Tibial nerve (tissue), 4 donors: ENCODE data around the gene CALHM3. TPM values are rescaled to one million over a fixed set of nuclear protein-coding genes. Genes with fewer than 3 reads are reported as not detected.

Source experiments
- DNase-seq, 2 donors: peaks; one replicate each; pipeline ENCODE4 v3.0.0-alpha.2; 2019; ENCODE audit warnings: low spot score in 2 of 2
- H3K27ac ChIP-seq, 4 donors: fragments of 200-600 bp; sonication (generic) in 3 of 4; one replicate each; pipeline ENCODE4 v1.5.1; 2017 to 2019; ENCODE audit warnings: mild to moderate bottlenecking in 1 of 4
- H3K27me3 ChIP-seq, 2 donors: fragments of 200-600 bp; sonication (generic) in 1 of 2; one replicate each; pipeline versions ENCODE4 v1.5.1 to v1.6.0; 2017 to 2019
- H3K36me3 ChIP-seq, 3 donors: fragments of 200-600 bp; sonication (generic); one replicate each; pipeline ENCODE4 v1.5.1; 2018 to 2019
- H3K4me1 ChIP-seq, 4 donors: fragments of 200-600 bp; sonication (generic) in 3 of 4; one replicate each; pipeline ENCODE4 v1.5.1; 2017 to 2019
- H3K4me3 ChIP-seq, 4 donors: fragments of 200-600 bp; sonication (generic) in 3 of 4; one replicate each; pipeline ENCODE4 v1.5.1; 2017 to 2019; ENCODE audit warnings: mild to moderate bottlenecking in 1 of 4, moderate library complexity in 1 of 4
- H3K9me3 ChIP-seq, 4 donors: fragments of 200-600 bp; sonication (generic) in 3 of 4; one replicate each; pipeline ENCODE4 v1.5.1; 2017 to 2019
- CTCF ChIP-seq, 5 experiments: fragments of 200-600 bp in 3 of 5; fragments of 450-650 bp in 2 of 5; sonication (generic) in 3 of 5; IDR thresholded peaks; one replicate each; pipeline ENCODE4 v1.5.1; 2016 to 2019; ENCODE audit warnings: antibody characterized with exemption in 5 of 5, mild to moderate bottlenecking in 3 of 5, moderate library complexity in 2 of 5
- EP300 ChIP-seq, 2 donors: sonication (generic); formaldehyde crosslinking; IDR thresholded peaks; one replicate each; pipeline ENCODE4 v1.6.1; 2017; ENCODE audit warnings: antibody characterized with exemption in 2 of 2, mild to moderate bottlenecking in 1 of 2
- POLR2A ChIP-seq, 2 donors: fragments of 450-650 bp; IDR thresholded peaks; one replicate each; pipeline ENCODE4 v1.6.1; 2017; ENCODE audit warnings: antibody characterized with exemption in 2 of 2, mild to moderate bottlenecking in 2 of 2, moderate library complexity in 2 of 2
- WGBS, 2 donors: methylation state at CpG; one replicate each; pipeline ENCODE4 v1.1.5; 2018; 5-methylcytosine and 5-hydroxymethylcytosine counted together
- total RNA-seq, 4 donors: library from RNA; depleted of rRNA; stranded (reverse); fragments of >200 nt; gene quantifications; one replicate each; pipeline ENCODE4 v1.1.0, GENCODE V29; 2016

The CALHM3 gene
- total RNA-seq, 4 donors from 2014 or later: not detected

DNA sequence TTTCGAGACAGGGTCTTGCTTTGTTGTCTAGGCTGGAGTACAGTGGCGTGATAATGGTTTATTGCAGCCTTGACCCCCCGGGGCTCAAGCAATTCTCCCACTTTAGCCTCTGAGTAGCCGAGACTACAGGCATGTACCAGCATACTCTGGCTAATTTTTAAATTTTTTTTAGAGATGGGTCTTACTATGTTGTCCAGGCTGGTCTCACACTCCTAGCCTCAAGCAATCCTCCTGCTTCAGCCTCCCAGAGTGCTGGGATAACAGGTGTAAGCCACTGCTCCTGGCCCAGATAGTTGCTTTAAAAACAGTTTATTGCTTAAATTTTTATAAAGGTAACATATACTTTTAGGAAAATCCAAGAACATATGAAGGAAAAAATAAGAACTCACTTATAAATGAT lies 40.8 kb upstream of the CALHM3 start:
- TF ChIP-seq CTCF (IDR thresholded peaks at IDR 0.05) (no peak), EP300 (IDR thresholded peaks at IDR 0.05) (no peak), POLR2A (IDR thresholded peaks at IDR 0.05) (no peak)
- Histone ChIP-seq H3K4me1 (peaks cover 0 to 6% (median 0%) of the 10 kb centered on the region in 4 donors), H3K36me3 (no peaks in the 10 kb centered on the region), H3K9me3 (no peaks in the 10 kb centered on the region), H3K27me3 (no peaks in the 10 kb centered on the region), H3K27ac (no peak overlapping the region), H3K4me3 (no peak overlapping the region)
- no peak for DNase-seq
- 76 to 78% methylated on average over 4 of the region's 4 CpGs for WGBS, 2 donors

DNA sequence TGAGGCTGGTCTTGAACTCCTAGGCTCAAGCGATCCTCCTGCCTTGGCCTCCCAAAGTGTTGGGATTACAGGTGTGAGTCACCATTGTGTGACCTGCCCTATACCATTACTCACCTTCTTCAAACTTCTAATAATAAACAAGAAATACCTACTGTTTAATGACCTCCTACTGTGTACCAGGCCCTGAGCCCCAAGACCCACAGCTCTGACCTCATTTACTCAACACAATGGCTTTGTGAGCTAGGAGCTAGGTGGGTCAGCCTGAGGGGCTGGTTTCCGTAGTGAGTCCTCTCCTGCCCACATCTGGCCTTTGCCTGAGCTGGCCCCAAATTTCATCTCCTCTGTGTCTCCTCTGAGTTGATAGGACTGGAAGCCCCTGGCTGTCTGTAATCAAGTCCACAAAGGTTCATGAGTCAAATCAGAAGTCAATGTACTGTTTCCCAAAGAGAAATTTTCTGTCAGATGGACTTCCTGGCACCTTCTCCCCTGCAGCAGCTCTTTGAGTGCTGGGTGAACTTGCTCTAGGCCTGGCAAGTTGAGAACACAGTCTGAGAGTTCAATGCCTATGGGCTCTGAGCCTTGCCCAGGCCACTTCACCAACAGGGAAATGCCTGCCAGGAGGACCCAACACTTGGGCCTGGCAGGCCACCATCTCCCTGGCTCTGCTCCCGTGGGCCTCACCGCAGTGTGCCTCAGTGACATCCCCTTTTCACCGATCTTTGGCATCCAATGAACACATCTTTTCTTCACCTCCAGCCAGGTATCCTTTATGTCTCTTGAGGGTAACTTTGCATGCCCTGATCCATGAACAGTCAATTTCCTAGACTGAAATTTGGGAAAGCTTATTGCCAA lies 38.4 kb upstream of the CALHM3 start:
- H3K9me3 ChIP-seq: no peaks in the 10 kb centered on the region
- H3K27me3 ChIP-seq: no peaks in the 10 kb centered on the region
- no peak overlapping the region for H3K27ac ChIP-seq
- no peaks in the 10 kb centered on the region for H3K36me3 ChIP-seq
- TF ChIP-seq EP300 (IDR thresholded peaks at IDR 0.05): no peak
- DNase-seq: no peak
- WGBS, 2 donors: 92 to 93% methylated on average over 5 of the region's 5 CpGs
- H3K4me1 ChIP-seq: peaks cover 0 to 6% (median 1%) of the 10 kb centered on the region in 4 donors
- H3K4me3 ChIP-seq: no peak overlapping the region

DNA sequence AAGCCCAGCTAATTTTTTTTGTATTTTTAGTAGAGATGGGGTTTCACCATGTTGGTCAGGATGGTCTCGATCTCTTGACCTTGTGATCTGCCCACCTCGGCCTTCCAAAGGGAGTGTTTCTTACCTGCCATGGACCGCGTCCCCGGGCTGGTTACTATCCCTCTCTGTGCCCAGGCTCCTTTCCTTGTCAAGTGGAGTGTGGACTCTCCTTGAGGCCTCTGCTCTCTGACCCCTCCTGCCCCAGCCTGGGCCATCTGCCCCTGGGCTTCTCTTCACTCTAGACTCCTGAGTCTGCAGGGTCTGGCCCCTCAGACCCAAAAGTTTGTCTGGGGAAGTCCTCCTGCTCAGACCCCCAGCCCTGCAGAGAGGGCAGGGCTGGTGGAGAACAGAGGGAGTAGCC lies 35.2 kb upstream of the CALHM3 start:
- WGBS, 2 donors: 92 to 93% methylated on average over 5 of the region's 5 CpGs
- H3K4me1 ChIP-seq: peaks cover 0 to 6% (median 1%) of the 10 kb centered on the region in 4 donors
- DNase-seq: no peak
- no peaks in the 10 kb centered on the region for H3K9me3 ChIP-seq
- TF ChIP-seq EP300 (IDR thresholded peaks at IDR 0.05) (no peak), POLR2A (IDR thresholded peaks at IDR 0.05) (no peak), CTCF (IDR thresholded peaks at IDR 0.05) (no peak)
- no peak overlapping the region for H3K4me3 ChIP-seq
- no peaks in the 10 kb centered on the region for H3K36me3 ChIP-seq
- no peak overlapping the region for H3K27ac ChIP-seq
- no peaks in the 10 kb centered on the region for H3K27me3 ChIP-seq

DNA sequence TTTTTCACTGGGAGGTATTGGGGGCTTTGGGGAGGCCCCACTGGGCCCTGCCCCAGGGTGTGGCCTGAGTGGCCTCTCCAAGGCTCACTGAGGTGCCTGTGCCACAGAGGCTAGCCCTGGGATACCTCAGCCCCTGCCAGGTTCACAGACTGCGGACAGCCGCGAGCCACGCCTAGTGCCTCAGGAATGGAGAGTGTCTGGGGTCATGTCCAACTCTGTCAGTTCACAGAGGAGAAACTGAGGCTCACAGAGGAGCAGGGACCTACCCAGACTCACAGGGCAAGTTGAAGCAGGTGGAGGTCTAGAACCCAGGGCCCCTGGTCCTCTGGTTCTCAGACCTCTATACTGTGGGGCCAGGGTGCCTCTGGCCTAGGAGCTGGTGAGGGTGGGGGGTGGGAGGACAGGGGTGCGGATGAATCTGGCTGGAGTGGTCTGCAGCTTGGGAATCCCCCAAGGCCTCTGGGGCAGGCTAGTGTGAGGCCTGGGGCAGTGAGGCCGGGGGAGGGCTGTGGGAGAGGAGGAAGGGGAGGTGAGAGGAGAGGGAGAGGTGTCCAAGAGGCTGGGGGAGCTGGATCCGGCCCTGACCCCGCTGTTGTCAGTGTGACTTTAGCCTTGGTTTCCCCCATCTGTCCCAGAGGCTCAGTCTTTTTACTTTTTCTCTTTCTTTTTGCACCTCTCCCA lies 34.5 kb upstream of the CALHM3 start:
- peaks cover 0 to 6% (median 1%) of the 10 kb centered on the region in 4 donors for H3K4me1 ChIP-seq
- H3K27ac ChIP-seq: peak overlapping the region in 1 of 4 donors; percentile 3
- no peaks in the 10 kb centered on the region for H3K36me3 ChIP-seq
- TF ChIP-seq EP300 (IDR thresholded peaks at IDR 0.05): no peak
- TF ChIP-seq POLR2A (IDR thresholded peaks at IDR 0.05): no peak
- no peak for TF ChIP-seq CTCF (IDR thresholded peaks at IDR 0.05)
- no peak overlapping the region for H3K4me3 ChIP-seq
- WGBS, 2 donors: 84% methylated on average over 8 of the region's 8 CpGs
- no peaks in the 10 kb centered on the region for H3K9me3 ChIP-seq
- no peaks in the 10 kb centered on the region for H3K27me3 ChIP-seq
- no peak for DNase-seq

- H3K27ac ChIP-seq: peak overlapping the region in 1 of 4 donors; percentile 3
Measured at GRCh38 chr10:103512591-103513379, 33.7 kb upstream of the CALHM3 start.

More at GRCh38 chr10:103512591-103513379, 33.7 kb upstream of the CALHM3 start:
- no peak overlapping the region for H3K4me3 ChIP-seq
- TF ChIP-seq EP300 (IDR thresholded peaks at IDR 0.05) (no peak), POLR2A (IDR thresholded peaks at IDR 0.05) (no peak), CTCF (IDR thresholded peaks at IDR 0.05) (no peak)
- no peaks in the 10 kb centered on the region for H3K9me3 ChIP-seq
- no peaks in the 10 kb centered on the region for H3K36me3 ChIP-seq
- WGBS, 2 donors: 74 to 80% methylated on average over 13 of the region's 13 CpGs
- H3K27me3 ChIP-seq: no peaks in the 10 kb centered on the region
- H3K4me1 ChIP-seq: peaks cover 0 to 6% (median 1%) of the 10 kb centered on the region in 4 donors
- DNase-seq: no peak
